Lung (tissue), 12 donors: ENCODE results near the gene GRM5. TPM values are rescaled to one million over a fixed set of nuclear protein-coding genes. Genes with fewer than 3 reads are reported as not detected.

Experiments
- ATAC-seq: fragments of 200-7000 bp; cut with Tn5 transposase; one replicate; pipeline ENCODE4 v1.9.1; 2020; ENCODE audit warnings: moderate number of reproducible peaks; ENCODE audit not compliant: insufficient read depth, low FRiP score
- DNase-seq, 3 donors: peaks; one replicate each; pipeline ENCODE4 v3.0.0-alpha.2; 2013 to 2017
- H3K27ac ChIP-seq, 2 donors: one replicate each; pipeline ENCODE4 v1.5.1; 2013; ENCODE audit warnings: mild to moderate bottlenecking in 2 of 2, moderate library complexity in 2 of 2, control low read depth in 1 of 2, inconsistent platforms in 1 of 2, low read depth in 1 of 2, low read length in 1 of 2
- H3K27me3 ChIP-seq, 3 donors: one replicate each; pipeline ENCODE4 v1.5.1; 2013; ENCODE audit warnings: low read length in 2 of 3; ENCODE audit not compliant: control insufficient read depth in 3 of 3, insufficient read depth in 3 of 3
- H3K36me3 ChIP-seq, 4 donors: one replicate each; pipeline ENCODE4 v1.5.1; 2013; ENCODE audit warnings: low read length in 4 of 4, mild to moderate bottlenecking in 1 of 4, moderate library complexity in 1 of 4; ENCODE audit not compliant: control insufficient read depth in 4 of 4, insufficient read depth in 4 of 4
- H3K4me1 ChIP-seq, 5 donors: one replicate each; pipeline ENCODE4 v1.5.1; 2013; ENCODE audit warnings: low read length in 5 of 5, mild to moderate bottlenecking in 2 of 5, moderate library complexity in 1 of 5; ENCODE audit not compliant: control insufficient read depth in 5 of 5, insufficient read depth in 5 of 5
- H3K4me3 ChIP-seq: one replicate; pipeline ENCODE4 v1.5.1; 2013; ENCODE audit warnings: mild to moderate bottlenecking, control low read depth, moderate library complexity
- H3K9ac ChIP-seq, 2 donors: one replicate each; pipeline ENCODE4 v1.5.1; 2013; ENCODE audit warnings: low read length in 2 of 2, control low read depth in 1 of 2; ENCODE audit not compliant: insufficient read depth in 1 of 2
- H3K9me3 ChIP-seq, 4 donors: one replicate each; pipeline ENCODE4 v1.5.1; 2013; ENCODE audit warnings: low read length in 3 of 4, mild to moderate bottlenecking in 1 of 4, moderate library complexity in 1 of 4; ENCODE audit not compliant: control insufficient read depth in 4 of 4, insufficient read depth in 3 of 4
- WGBS, 2 donors: extraction: QIAGEN DNeasy Blood & Tissue Kit; methylation state at CpG; one replicate each; pipeline ENCODE4 v1.1.7; 2013; 5-methylcytosine and 5-hydroxymethylcytosine counted together
- polyA plus RNA-seq, 2 donors: library from polyadenylated mRNA; stranded (reverse); fragments of 200-250 nt; gene quantifications; one replicate each; pipeline ENCODE4 v1.2.1, GENCODE V29; 2013
- total RNA-seq, 2 donors: library from RNA; depleted of rRNA in 1 of 2; stranded (reverse); fragments of >200 nt in 1 of 2; gene quantifications; one replicate each; pipeline ENCODE4 v1.2.1, GENCODE V29; 2014 to 2021
- TF ChIP-seq, protein P1 (sequence below): IDR thresholded peaks from 2 replicates; pipeline ENCODE4 v1.5.1; 2012; ENCODE audit warnings: mild to moderate bottlenecking; ENCODE audit errors: control extremely low read depth, extremely low read depth
- donor health status: control.
- donor health status: control.
- donor health status: Bipolar disorder and iron deficiency.
- donor health status: healthy.
- donor health status: DM: yes; HTN: yes; CAD: no.

GRM5 gene
- total and polyA plus RNA-seq, 4 donors, result 0.02 to 1.2 (median 0.35) TPM

- H3K27me3 ChIP-seq, result no peaks in the 10 kb centered on the region
- H3K36me3 ChIP-seq, result no peaks in the 10 kb centered on the region
- ATAC-seq, result no peak
- H3K27ac ChIP-seq, result no peak overlapping the region
- no peak overlapping the region for H3K9ac ChIP-seq
- TF ChIP-seq, protein P1, sequence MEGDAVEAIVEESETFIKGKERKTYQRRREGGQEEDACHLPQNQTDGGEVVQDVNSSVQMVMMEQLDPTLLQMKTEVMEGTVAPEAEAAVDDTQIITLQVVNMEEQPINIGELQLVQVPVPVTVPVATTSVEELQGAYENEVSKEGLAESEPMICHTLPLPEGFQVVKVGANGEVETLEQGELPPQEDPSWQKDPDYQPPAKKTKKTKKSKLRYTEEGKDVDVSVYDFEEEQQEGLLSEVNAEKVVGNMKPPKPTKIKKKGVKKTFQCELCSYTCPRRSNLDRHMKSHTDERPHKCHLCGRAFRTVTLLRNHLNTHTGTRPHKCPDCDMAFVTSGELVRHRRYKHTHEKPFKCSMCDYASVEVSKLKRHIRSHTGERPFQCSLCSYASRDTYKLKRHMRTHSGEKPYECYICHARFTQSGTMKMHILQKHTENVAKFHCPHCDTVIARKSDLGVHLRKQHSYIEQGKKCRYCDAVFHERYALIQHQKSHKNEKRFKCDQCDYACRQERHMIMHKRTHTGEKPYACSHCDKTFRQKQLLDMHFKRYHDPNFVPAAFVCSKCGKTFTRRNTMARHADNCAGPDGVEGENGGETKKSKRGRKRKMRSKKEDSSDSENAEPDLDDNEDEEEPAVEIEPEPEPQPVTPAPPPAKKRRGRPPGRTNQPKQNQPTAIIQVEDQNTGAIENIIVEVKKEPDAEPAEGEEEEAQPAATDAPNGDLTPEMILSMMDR, result no peak
- no peak for DNase-seq
- 82 to 86% methylated on average over 3 of the region's 3 CpGs for WGBS, 2 donors
- H3K4me3 ChIP-seq, result no peak overlapping the region
- peaks cover 0 to 8% (median 0%) of the 10 kb centered on the region in 5 donors for H3K4me1 ChIP-seq
- H3K9me3 ChIP-seq, result no peaks in the 10 kb centered on the region
Measured at GRCh38 chr11:88544656-88545280, 521.0 kb downstream of the GRM5 start.

- no peaks in the 10 kb centered on the region for H3K27me3 ChIP-seq
- H3K9ac ChIP-seq, result no peak overlapping the region
Measured at GRCh38 chr11:88543902-88544655, 521.7 kb downstream of the GRM5 start.

DNA sequence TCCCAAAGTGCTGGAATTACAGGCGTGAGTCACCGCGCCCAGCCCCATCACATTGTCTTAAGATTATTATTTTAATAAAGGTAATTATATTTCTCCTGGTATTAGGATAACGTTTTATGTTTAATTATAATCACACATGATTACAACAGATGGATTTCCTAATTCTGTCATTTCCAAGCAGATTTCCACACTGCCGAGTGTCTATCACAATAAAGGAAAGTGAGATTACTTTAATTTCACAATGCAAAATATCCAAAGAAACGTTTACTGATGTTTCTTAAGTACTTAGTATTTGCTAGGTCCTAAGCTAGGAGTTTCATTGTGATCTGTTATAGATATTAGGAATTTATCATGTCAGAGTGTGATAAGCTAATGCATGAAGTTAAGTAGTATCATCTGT lies 524.8 kb downstream of the GRM5 start:
- Histone ChIP-seq H3K27ac (no peak overlapping the region), H3K36me3 (no peaks in the 10 kb centered on the region), H3K9me3 (no peaks in the 10 kb centered on the region), H3K9ac (no peak overlapping the region), H3K4me1 (peaks cover 0 to 15% (median 0%) of the 10 kb centered on the region in 5 donors), H3K4me3 (no peak overlapping the region), H3K27me3 (no peaks in the 10 kb centered on the region)
- 66 to 74% methylated on average over 6 of the region's 6 CpGs for WGBS, 2 donors
- TF ChIP-seq, protein P1, result no peak
- no peak for DNase-seq
- no peak for ATAC-seq

More at GRCh38 chr11:88543902-88544655, 521.7 kb downstream of the GRM5 start:
- ATAC-seq, result peak; percentile 97
- peaks cover 0 to 8% (median 0%) of the 10 kb centered on the region in 5 donors for H3K4me1 ChIP-seq
- no peak overlapping the region for H3K27ac ChIP-seq
- 52 to 53% methylated on average over 5 of the region's 5 CpGs for WGBS, 2 donors
- TF ChIP-seq, protein P1, result peak; percentile 91
- no peaks in the 10 kb centered on the region for H3K9me3 ChIP-seq
- DNase-seq, result peak; percentile 90 to 96 (median 95)
- no peak overlapping the region for H3K4me3 ChIP-seq
- no peaks in the 10 kb centered on the region for H3K36me3 ChIP-seq
